NCI-H128 (cell line): ENCODE measurements around the gene ARL6.
"Not testable (repeated sequence)": the region's sequence is repeated elsewhere in the genome, so short reads cannot be mapped to it uniquely, and the experiment has no call there.

Experiments
- DNase-seq: peaks from one replicate; lab custom pipeline; 2025; ENCODE audit not compliant: unreplicated experiment; lab: John Stamatoyannopoulos, UW

ARL6 gene

GRCh38 chr3:97821287-97821773, 56.8 kb downstream of the ARL6 start:
- DNase-seq = no peak

GRCh38 chr3:97821774-97822358, 57.3 kb downstream of the ARL6 start, which contains the start of gene CRYBG3:
Gene CRYBG3 (plus strand): TSS chr3:97822011. CDS start chr3:97822207, 196 bp downstream.
- peak; percentile 72 for DNase-seq

- peak; percentile 14 for DNase-seq
Observed at GRCh38 chr3:97822359-97822775, 57.8 kb downstream of the ARL6 start.

DNA sequence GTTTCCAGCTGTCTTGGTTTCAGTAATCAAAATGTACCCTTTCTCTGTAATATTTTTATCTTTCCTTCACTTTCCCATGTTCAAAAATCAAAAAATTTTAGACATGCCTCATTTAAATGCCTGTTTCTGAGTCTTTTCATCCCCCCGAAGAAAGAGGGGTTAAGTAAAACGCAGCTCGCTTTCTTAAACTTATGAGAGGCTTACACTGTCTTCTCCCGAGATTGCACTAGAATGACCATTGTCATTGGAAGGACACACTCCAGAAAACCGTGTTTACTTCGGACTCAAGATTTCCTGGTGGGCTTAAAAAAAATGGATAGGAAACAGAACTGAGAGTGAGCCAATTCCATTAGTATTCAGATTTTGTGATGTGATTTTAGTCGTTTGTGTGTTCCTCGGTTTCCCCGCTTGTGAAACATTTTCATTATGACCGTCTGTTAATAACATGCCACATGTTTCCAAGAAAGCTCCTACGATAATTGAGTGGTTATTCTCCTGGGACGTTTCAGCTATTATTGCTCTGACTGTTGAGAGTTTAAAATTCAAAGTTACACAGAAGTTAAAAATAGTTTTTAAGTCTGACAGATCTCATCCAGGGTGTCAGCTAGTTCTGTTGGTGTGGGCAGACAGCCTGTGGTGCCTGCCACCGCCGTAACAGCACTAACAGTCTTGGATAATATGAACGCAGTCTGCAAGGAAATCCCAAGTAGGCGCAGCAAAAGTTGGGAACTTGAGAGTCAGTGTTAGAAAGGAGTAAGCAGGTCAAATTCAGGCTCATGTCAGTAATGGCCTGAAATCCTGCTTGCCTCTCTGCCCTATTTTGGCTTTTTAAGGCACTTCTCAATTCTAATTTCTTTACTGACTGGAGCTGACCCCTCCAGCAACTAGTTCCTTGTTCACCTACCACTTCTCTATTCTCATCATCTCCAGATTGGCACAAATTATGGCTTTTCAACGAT, 58.8 kb downstream of the ARL6 start:
- no peak for DNase-seq

DNA sequence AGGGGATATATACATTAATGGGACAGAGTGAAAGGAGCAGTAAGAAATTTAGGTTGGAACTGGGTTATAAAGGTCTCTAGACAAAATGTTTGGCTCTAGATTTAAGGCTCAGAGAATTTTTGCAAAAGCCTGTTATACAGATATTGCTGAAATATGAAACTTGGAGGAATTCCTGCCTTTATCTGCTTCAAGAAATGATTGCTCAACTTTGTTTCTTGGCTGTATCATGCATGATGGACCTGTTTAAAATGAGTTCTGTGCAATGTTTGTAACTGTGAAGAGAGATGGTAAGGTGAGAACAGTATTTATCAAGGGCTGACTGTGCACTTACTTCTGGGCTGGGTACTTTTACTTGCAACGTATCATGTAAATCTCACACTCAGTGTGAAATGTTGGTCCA, 60.5 kb downstream of the ARL6 start:
- no peak for DNase-seq

DNA sequence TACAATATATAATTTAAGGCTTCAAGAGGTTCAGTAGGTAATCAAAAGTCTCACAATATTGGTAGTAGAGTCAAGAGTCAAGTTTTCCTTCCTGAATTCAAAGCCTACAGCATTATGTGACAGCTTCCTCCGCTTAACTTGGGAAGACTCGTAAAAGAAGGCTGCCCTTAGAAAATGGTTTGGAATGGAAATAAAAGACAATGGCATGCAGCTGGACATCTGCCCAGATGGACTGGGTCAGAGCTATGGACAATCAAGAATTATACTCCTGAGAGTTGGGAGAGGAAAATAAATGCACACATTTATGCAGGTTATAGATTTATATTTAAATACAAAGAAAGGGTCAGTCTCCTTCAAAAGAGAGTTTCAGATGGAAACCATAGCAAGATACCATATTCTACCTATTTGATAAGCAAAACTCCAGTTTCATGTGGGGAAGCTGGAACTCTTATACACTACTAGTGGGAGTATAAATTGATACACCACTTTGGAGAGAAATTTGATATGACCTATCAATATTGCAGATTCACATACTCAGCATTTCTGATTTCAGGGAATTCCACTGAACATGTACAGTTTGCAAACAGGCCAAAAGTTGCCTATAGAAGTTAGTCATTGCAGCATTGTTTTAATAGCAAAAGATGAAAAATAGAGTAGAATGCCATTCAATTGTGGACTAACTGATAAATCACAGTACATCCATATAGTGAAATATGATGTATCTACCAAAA, 63.3 kb downstream of the ARL6 start:
- DNase-seq = no peak

- DNase-seq = no peak
Observed at GRCh38 chr3:97829198-97829597, 64.6 kb downstream of the ARL6 start.

DNA sequence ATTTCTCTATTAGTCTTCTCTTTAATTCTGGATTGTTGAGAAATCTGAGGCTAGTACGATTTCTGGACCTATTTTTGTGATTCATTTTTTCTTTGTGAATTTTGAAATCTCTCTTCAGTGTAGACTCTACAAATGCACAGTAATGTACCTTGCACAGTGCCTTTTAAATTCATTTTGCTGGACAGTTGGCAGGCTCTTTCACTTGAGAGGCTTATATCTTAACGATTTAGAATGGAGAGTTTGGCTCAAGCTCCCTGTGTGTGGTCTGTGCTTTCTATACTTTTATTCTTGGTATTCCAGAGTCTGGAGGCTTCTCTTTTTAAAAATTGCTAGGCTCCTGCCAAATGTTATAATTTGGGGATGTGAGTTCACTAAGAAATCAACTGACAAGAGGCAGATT, 66.1 kb downstream of the ARL6 start:
- DNase-seq = no peak

DNA sequence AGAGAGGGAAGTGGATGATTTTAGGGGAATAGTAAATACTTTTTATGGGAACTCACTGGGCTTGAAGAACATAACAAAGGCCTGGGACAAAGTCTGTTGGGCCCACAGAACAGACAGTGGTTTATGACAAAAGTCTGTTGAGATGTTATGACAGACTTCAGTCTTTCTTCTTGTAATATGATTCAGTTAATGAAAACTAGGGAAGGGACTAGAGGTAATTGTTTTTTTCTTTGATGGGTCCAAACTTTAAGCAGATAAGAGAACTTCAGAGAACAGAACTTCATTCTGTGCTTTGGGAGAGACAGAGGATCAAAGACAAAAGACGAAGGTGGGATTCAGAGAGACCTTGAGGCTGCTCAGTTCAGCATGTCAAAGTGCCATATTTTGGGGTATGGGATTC, 66.6 kb downstream of the ARL6 start:
- no peak for DNase-seq

DNA sequence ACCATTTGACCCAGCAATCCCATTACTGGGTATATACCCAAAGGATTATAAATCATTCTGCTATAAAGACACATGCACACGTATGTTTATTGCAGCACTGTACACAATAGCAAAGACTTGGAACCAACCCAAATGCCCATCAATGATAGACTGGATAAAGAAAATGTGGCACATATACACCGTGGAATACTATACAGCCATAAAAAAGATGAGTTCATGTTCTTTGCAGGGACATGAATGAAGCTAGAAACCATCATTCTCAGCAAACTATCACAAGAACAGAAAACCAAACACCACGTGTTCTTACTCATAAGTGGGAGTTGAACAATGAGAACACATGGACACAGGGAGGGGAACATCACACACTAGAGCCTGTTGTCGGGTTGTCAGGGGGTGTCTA, 68.6 kb downstream of the ARL6 start:
- not testable (repeated sequence) for DNase-seq

- no peak for DNase-seq
Observed at GRCh38 chr3:97835761-97836160, 71.2 kb downstream of the ARL6 start.

DNA sequence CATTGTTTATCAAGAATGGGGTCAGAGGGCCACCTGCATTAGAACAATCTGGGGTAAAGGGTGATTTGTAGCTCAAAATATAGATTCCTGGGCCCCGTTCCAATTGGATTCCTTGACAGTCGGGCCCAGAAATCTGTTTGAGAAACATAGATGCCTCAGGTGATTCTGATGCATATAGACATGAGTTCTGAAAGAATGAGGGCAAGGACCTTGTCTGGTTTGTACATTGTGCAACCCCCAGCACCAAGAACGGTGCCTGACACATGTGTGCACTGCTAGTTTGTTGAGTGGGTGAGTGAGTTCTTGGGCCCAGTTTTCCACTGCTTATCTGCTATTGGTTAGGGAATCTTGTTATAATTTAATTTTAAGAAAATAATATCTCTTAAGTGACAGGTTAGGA, 73.8 kb downstream of the ARL6 start:
- no peak for DNase-seq

DNA sequence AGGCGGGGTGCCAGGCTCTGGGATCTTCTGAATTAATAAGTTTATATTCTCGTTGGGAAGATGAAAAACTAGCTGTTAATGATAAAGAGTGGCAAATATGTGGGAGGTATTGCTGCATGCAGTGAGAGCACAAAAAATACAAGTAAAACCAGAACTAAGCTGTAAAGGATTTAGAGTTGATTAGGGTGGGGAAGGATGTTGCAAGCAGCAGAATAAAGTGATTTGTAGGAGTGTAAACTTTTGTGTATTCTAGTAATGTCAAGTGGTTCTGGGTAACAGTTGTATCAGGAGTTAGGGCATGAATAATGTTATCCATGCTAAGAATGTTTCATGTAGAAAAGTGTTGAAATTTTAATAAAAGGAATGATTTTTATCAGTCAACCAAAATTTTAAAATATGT, 75.4 kb downstream of the ARL6 start:
- DNase-seq = no peak

- DNase-seq = no peak
Observed at GRCh38 chr3:97841304-97841703, 76.7 kb downstream of the ARL6 start.

- no peak for DNase-seq
Observed at GRCh38 chr3:97841956-97842355, 77.4 kb downstream of the ARL6 start.

- no peak for DNase-seq
Observed at GRCh38 chr3:97848779-97849178, 84.2 kb downstream of the ARL6 start.
